Osteocyte (in vitro differentiated cells): ENCODE measurements around the gene SERPIND1. TPM values are rescaled to one million over a fixed set of nuclear protein-coding genes. Genes with fewer than 3 reads are reported as not detected.
"Not testable (repeated sequence)": the region's sequence is repeated elsewhere in the genome, so short reads cannot be mapped to it uniquely, and the experiment has no call there.

Experiments
- DNase-seq: peaks from one replicate; pipeline ENCODE4 v3.0.0; 2021; ENCODE audit warnings: mixed read lengths; ENCODE audit not compliant: unreplicated experiment; ENCODE audit errors: extremely low spot score
- H3K27ac Mint-ChIP-seq: one replicate; pipeline ENCODE4 v1.8.0; 2021; ENCODE audit warnings: mild to moderate bottlenecking, mixed read lengths; ENCODE audit not compliant: unreplicated experiment
- H3K27me3 Mint-ChIP-seq: one replicate; pipeline ENCODE4 v1.8.0; 2021; ENCODE audit warnings: mixed read lengths; ENCODE audit not compliant: unreplicated experiment
- H3K36me3 Mint-ChIP-seq: one replicate; pipeline ENCODE4 v1.8.0; 2021; ENCODE audit warnings: mixed read lengths; ENCODE audit not compliant: unreplicated experiment
- H3K4me1 Mint-ChIP-seq: one replicate; pipeline ENCODE4 v1.8.0; 2021; ENCODE audit warnings: mixed read lengths; ENCODE audit not compliant: unreplicated experiment
- H3K4me3 Mint-ChIP-seq: one replicate; pipeline ENCODE4 v1.8.0; 2021; ENCODE audit warnings: mild to moderate bottlenecking, moderate library complexity, mixed read lengths; ENCODE audit not compliant: unreplicated experiment
- H3K9me3 Mint-ChIP-seq: one replicate; pipeline ENCODE4 v1.8.0; 2021; ENCODE audit warnings: mixed read lengths; ENCODE audit not compliant: unreplicated experiment
- total RNA-seq: library from RNA; stranded (reverse); gene quantifications from 2 replicates; pipeline ENCODE4 v1.2.1, GENCODE V29; 2021
- TF ChIP-seq, protein P1 (sequence below): fragments of 200-600 bp; sonication (generic); IDR thresholded peaks from 2 replicates; pipeline ENCODE4 v1.5.0; 2021; ENCODE audit warnings: antibody characterized with exemption, mild to moderate bottlenecking, moderate library complexity

Gene SERPIND1
- total RNA-seq, 1 donor from 2014 or later: not detected

DNA sequence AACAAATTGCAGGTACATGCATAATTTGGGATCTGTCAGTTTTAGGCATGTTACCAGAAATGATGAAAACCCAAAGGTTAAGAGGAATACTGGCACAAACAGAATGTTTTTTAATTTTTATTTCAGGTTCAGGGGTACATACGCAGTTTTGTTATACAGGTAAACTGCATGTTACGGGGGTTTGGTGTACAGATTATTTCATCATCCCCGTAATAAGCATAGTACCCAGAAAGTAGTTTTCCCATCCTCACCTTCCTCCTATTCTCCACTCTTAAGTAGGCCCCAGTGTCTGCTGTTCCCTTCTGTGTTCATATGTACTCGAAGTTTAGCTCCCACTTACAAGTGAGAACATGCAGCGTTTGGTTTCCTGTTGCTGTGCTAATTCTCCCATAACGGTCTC, 51.7 kb downstream of the SERPIND1 start:
- no peak for DNase-seq
- Mint-ChIP-seq H3K4me3 (no peak overlapping the region), H3K36me3 (peaks cover 26% of the 10 kb centered on the region), H3K4me1 (no peaks in the 10 kb centered on the region), H3K27me3 (no peaks in the 10 kb centered on the region), H3K27ac (no peak overlapping the region), H3K9me3 (no peaks in the 10 kb centered on the region)
- TF ChIP-seq, protein P1, sequence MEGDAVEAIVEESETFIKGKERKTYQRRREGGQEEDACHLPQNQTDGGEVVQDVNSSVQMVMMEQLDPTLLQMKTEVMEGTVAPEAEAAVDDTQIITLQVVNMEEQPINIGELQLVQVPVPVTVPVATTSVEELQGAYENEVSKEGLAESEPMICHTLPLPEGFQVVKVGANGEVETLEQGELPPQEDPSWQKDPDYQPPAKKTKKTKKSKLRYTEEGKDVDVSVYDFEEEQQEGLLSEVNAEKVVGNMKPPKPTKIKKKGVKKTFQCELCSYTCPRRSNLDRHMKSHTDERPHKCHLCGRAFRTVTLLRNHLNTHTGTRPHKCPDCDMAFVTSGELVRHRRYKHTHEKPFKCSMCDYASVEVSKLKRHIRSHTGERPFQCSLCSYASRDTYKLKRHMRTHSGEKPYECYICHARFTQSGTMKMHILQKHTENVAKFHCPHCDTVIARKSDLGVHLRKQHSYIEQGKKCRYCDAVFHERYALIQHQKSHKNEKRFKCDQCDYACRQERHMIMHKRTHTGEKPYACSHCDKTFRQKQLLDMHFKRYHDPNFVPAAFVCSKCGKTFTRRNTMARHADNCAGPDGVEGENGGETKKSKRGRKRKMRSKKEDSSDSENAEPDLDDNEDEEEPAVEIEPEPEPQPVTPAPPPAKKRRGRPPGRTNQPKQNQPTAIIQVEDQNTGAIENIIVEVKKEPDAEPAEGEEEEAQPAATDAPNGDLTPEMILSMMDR: no peak

DNA sequence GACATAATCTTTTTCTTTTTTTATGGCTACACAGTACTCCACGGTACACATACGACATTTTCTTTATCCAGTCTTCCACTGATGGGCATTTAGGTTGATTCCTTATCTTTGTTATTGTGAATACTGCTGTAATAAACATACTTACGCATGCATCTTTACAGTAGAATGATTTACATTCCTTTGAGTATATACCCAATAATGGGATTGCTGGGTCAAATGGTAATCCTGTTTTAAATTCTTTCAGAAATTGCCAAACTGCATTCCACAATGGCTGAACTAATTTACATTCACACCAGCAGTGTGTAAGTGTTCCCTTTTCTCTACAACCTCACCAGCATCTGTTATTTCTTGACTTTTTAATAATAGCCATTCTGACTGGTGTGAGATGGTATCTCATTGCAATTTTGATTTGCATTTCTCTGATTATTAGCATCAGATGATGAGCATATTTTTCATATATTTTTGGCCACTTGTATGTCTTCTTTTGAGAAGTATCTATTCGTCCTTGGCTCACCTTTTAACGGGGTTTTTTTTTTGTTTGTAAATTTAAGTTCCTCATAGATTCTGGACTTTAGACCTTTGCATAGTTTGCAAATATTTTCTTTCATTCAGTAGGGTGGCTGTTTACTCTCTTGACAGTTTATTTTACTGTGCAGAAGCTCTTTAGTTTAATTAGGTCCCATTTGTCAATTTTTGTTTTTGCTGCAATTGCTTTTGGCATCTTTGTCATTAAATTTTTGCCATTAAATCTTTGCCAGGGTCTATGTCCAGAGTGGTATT, 52.6 kb downstream of the SERPIND1 start:
- H3K4me3 Mint-ChIP-seq, H3K27ac Mint-ChIP-seq, H3K9me3 Mint-ChIP-seq, DNase-seq, H3K4me1 Mint-ChIP-seq, H3K27me3 Mint-ChIP-seq: not testable (repeated sequence)
- H3K36me3 Mint-ChIP-seq: peaks cover 30% of the 10 kb centered on the region

- Mint-ChIP-seq H3K4me3 (no peak overlapping the region), H3K36me3 (peaks cover 45% of the 10 kb centered on the region), H3K27me3 (no peaks in the 10 kb centered on the region), H3K4me1 (no peaks in the 10 kb centered on the region), H3K27ac (no peak overlapping the region), H3K9me3 (no peaks in the 10 kb centered on the region)
- TF ChIP-seq, protein P1: no peak
- no peak for DNase-seq
Measured at GRCh38 chr22:20829491-20830134, 55.7 kb downstream of the SERPIND1 start.

GRCh38 chr22:20833225-20833665, 59.3 kb downstream of the SERPIND1 start:
- no peak overlapping the region for H3K27ac Mint-ChIP-seq
- H3K4me1 Mint-ChIP-seq: no peaks in the 10 kb centered on the region

GRCh38 chr22:20834206-20834605, 60.3 kb downstream of the SERPIND1 start:
- DNase-seq: no peak
- H3K9me3 Mint-ChIP-seq: no peaks in the 10 kb centered on the region
- no peaks in the 10 kb centered on the region for H3K27me3 Mint-ChIP-seq
- TF ChIP-seq, protein P1: no peak
- no peak overlapping the region for H3K27ac Mint-ChIP-seq
- peaks cover 32% of the 10 kb centered on the region for H3K36me3 Mint-ChIP-seq
- H3K4me3 Mint-ChIP-seq: no peak overlapping the region
- H3K4me1 Mint-ChIP-seq: no peaks in the 10 kb centered on the region

More at GRCh38 chr22:20833225-20833665, 59.3 kb downstream of the SERPIND1 start:
- no peak for DNase-seq
- H3K4me3 Mint-ChIP-seq: no peak overlapping the region
- peaks cover 39% of the 10 kb centered on the region for H3K36me3 Mint-ChIP-seq
- no peaks in the 10 kb centered on the region for H3K9me3 Mint-ChIP-seq
- TF ChIP-seq, protein P1: no peak
- no peaks in the 10 kb centered on the region for H3K27me3 Mint-ChIP-seq
